ENCODE data around the gene RANBP17.

Gene RANBP17

GRCh38 chr5:171137768-171138525 lies 276.1 kb downstream of the RANBP17 start:
- Histone ChIP-seq H3K27me3 (ENCODE audit: control insufficient read depth, insufficient read depth, low read length, poor library complexity, severe bottlenecking) (no peaks in the 10 kb centered on the region), H3K9me3 (ENCODE audit: control insufficient read depth, low read length) (no peaks in the 10 kb centered on the region), H3K4me1 (ENCODE audit: control insufficient read depth, insufficient read depth, low read length) (no peaks in the 10 kb centered on the region), H3K27ac (ENCODE audit: insufficient read depth, low read depth, low read length, poor library complexity, severe bottlenecking) (no peak overlapping the region), H3K36me3 (ENCODE audit: control insufficient read depth, insufficient read depth, low read length) (no peaks in the 10 kb centered on the region), H3K4me3 (ENCODE audit: insufficient read depth, low read depth, low read length) (no peak overlapping the region)
- no CpG with 5 or more reads among the region's 1 CpG for WGBS, 2 experiments

GRCh38 chr5:171139227-171139626 lies 277.4 kb downstream of the RANBP17 start:
- no peaks in the 10 kb centered on the region for H3K27me3 ChIP-seq (ENCODE audit: control insufficient read depth, insufficient read depth, low read length, poor library complexity, severe bottlenecking)
- H3K27ac ChIP-seq (ENCODE audit: insufficient read depth, low read depth, low read length, poor library complexity, severe bottlenecking), result no peak overlapping the region
- no peaks in the 10 kb centered on the region for H3K36me3 ChIP-seq (ENCODE audit: control insufficient read depth, insufficient read depth, low read length)
- no peaks in the 10 kb centered on the region for H3K9me3 ChIP-seq (ENCODE audit: control insufficient read depth, low read length)
- no peaks in the 10 kb centered on the region for H3K4me1 ChIP-seq (ENCODE audit: control insufficient read depth, insufficient read depth, low read length)
- no peak overlapping the region for H3K4me3 ChIP-seq (ENCODE audit: insufficient read depth, low read depth, low read length)

- no peaks in the 10 kb centered on the region for H3K27me3 ChIP-seq (ENCODE audit: control insufficient read depth, insufficient read depth, low read length, poor library complexity, severe bottlenecking)
- no peak overlapping the region for H3K27ac ChIP-seq (ENCODE audit: insufficient read depth, low read depth, low read length, poor library complexity, severe bottlenecking)
- no peaks in the 10 kb centered on the region for H3K4me1 ChIP-seq (ENCODE audit: control insufficient read depth, insufficient read depth, low read length)
- H3K9me3 ChIP-seq (ENCODE audit: control insufficient read depth, low read length), result no peaks in the 10 kb centered on the region
- H3K4me3 ChIP-seq (ENCODE audit: insufficient read depth, low read depth, low read length), result no peak overlapping the region
- H3K36me3 ChIP-seq (ENCODE audit: control insufficient read depth, insufficient read depth, low read length), result no peaks in the 10 kb centered on the region
Measured at GRCh38 chr5:171142617-171143016, 280.8 kb downstream of the RANBP17 start.

- no peak overlapping the region for H3K27ac ChIP-seq (ENCODE audit: insufficient read depth, low read depth, low read length, poor library complexity, severe bottlenecking)
- WGBS, 2 experiments, result 83% methylated on average over 3 of the region's 3 CpGs
- no peak overlapping the region for H3K4me3 ChIP-seq (ENCODE audit: insufficient read depth, low read depth, low read length)
- no peaks in the 10 kb centered on the region for H3K36me3 ChIP-seq (ENCODE audit: control insufficient read depth, insufficient read depth, low read length)
- H3K4me1 ChIP-seq (ENCODE audit: control insufficient read depth, insufficient read depth, low read length), result no peaks in the 10 kb centered on the region
- no peaks in the 10 kb centered on the region for H3K27me3 ChIP-seq (ENCODE audit: control insufficient read depth, insufficient read depth, low read length, poor library complexity, severe bottlenecking)
- no peaks in the 10 kb centered on the region for H3K9me3 ChIP-seq (ENCODE audit: control insufficient read depth, low read length)
Measured at GRCh38 chr5:171143171-171143570, 281.4 kb downstream of the RANBP17 start.

GRCh38 chr5:171143926-171144325 lies 282.1 kb downstream of the RANBP17 start:
- Histone ChIP-seq H3K27ac (ENCODE audit: insufficient read depth, low read depth, low read length, poor library complexity, severe bottlenecking) (no peak overlapping the region), H3K4me3 (ENCODE audit: insufficient read depth, low read depth, low read length) (no peak overlapping the region), H3K4me1 (ENCODE audit: control insufficient read depth, insufficient read depth, low read length) (no peaks in the 10 kb centered on the region), H3K9me3 (ENCODE audit: control insufficient read depth, low read length) (no peaks in the 10 kb centered on the region), H3K36me3 (ENCODE audit: control insufficient read depth, insufficient read depth, low read length) (no peaks in the 10 kb centered on the region), H3K27me3 (ENCODE audit: control insufficient read depth, insufficient read depth, low read length, poor library complexity, severe bottlenecking) (no peaks in the 10 kb centered on the region)
- WGBS, 2 experiments, result 93 to 94% methylated on average over 6 of the region's 6 CpGs

GRCh38 chr5:171149333-171149732 lies 287.5 kb downstream of the RANBP17 start:
- no peaks in the 10 kb centered on the region for H3K36me3 ChIP-seq (ENCODE audit: control insufficient read depth, insufficient read depth, low read length)
- H3K4me3 ChIP-seq (ENCODE audit: insufficient read depth, low read depth, low read length), result no peak overlapping the region
- H3K27ac ChIP-seq (ENCODE audit: insufficient read depth, low read depth, low read length, poor library complexity, severe bottlenecking), result no peak overlapping the region
- H3K27me3 ChIP-seq (ENCODE audit: control insufficient read depth, insufficient read depth, low read length, poor library complexity, severe bottlenecking), result no peaks in the 10 kb centered on the region
- WGBS, 2 experiments, result 98 to 100% methylated on average over 2 of the region's 2 CpGs
- H3K4me1 ChIP-seq (ENCODE audit: control insufficient read depth, insufficient read depth, low read length), result no peaks in the 10 kb centered on the region
- H3K9me3 ChIP-seq (ENCODE audit: control insufficient read depth, low read length), result no peaks in the 10 kb centered on the region

- no peaks in the 10 kb centered on the region for H3K9me3 ChIP-seq (ENCODE audit: control insufficient read depth, low read length)
- WGBS, 2 experiments, result 94 to 97% methylated on average over 2 to 3 of the region's 3 CpGs
- no peaks in the 10 kb centered on the region for H3K4me1 ChIP-seq (ENCODE audit: control insufficient read depth, insufficient read depth, low read length)
- no peaks in the 10 kb centered on the region for H3K36me3 ChIP-seq (ENCODE audit: control insufficient read depth, insufficient read depth, low read length)
- H3K27me3 ChIP-seq (ENCODE audit: control insufficient read depth, insufficient read depth, low read length, poor library complexity, severe bottlenecking), result no peaks in the 10 kb centered on the region
- no peak overlapping the region for H3K27ac ChIP-seq (ENCODE audit: insufficient read depth, low read depth, low read length, poor library complexity, severe bottlenecking)
- no peak overlapping the region for H3K4me3 ChIP-seq (ENCODE audit: insufficient read depth, low read depth, low read length)
Measured at GRCh38 chr5:171149772-171150171, 288.0 kb downstream of the RANBP17 start.

- H3K9me3 ChIP-seq (ENCODE audit: control insufficient read depth, low read length), result no peaks in the 10 kb centered on the region
- WGBS, 2 experiments, result 92 to 95% methylated on average over 4 of the region's 4 CpGs
- H3K27ac ChIP-seq (ENCODE audit: insufficient read depth, low read depth, low read length, poor library complexity, severe bottlenecking), result no peak overlapping the region
- H3K36me3 ChIP-seq (ENCODE audit: control insufficient read depth, insufficient read depth, low read length), result no peaks in the 10 kb centered on the region
- H3K27me3 ChIP-seq (ENCODE audit: control insufficient read depth, insufficient read depth, low read length, poor library complexity, severe bottlenecking), result no peaks in the 10 kb centered on the region
- H3K4me1 ChIP-seq (ENCODE audit: control insufficient read depth, insufficient read depth, low read length), result no peaks in the 10 kb centered on the region
- no peak overlapping the region for H3K4me3 ChIP-seq (ENCODE audit: insufficient read depth, low read depth, low read length)
Measured at GRCh38 chr5:171152382-171152781, 290.6 kb downstream of the RANBP17 start.

- 87 to 88% methylated on average over 1 of the region's 1 CpG for WGBS, 2 experiments
- Histone ChIP-seq H3K4me1 (ENCODE audit: control insufficient read depth, insufficient read depth, low read length) (no peaks in the 10 kb centered on the region), H3K27me3 (ENCODE audit: control insufficient read depth, insufficient read depth, low read length, poor library complexity, severe bottlenecking) (no peaks in the 10 kb centered on the region), H3K36me3 (ENCODE audit: control insufficient read depth, insufficient read depth, low read length) (no peaks in the 10 kb centered on the region), H3K27ac (ENCODE audit: insufficient read depth, low read depth, low read length, poor library complexity, severe bottlenecking) (no peak overlapping the region), H3K4me3 (ENCODE audit: insufficient read depth, low read depth, low read length) (no peak overlapping the region), H3K9me3 (ENCODE audit: control insufficient read depth, low read length) (no peaks in the 10 kb centered on the region)
Measured at GRCh38 chr5:171155621-171156020, 293.8 kb downstream of the RANBP17 start.

- WGBS, 2 experiments, result 100% methylated on average over 1 to 2 of the region's 2 CpGs
- H3K4me1 ChIP-seq (ENCODE audit: control insufficient read depth, insufficient read depth, low read length), result no peaks in the 10 kb centered on the region
- H3K27ac ChIP-seq (ENCODE audit: insufficient read depth, low read depth, low read length, poor library complexity, severe bottlenecking), result no peak overlapping the region
- H3K36me3 ChIP-seq (ENCODE audit: control insufficient read depth, insufficient read depth, low read length), result no peaks in the 10 kb centered on the region
- H3K4me3 ChIP-seq (ENCODE audit: insufficient read depth, low read depth, low read length), result no peak overlapping the region
- H3K9me3 ChIP-seq (ENCODE audit: control insufficient read depth, low read length), result no peaks in the 10 kb centered on the region
- no peaks in the 10 kb centered on the region for H3K27me3 ChIP-seq (ENCODE audit: control insufficient read depth, insufficient read depth, low read length, poor library complexity, severe bottlenecking)
Measured at GRCh38 chr5:171157276-171157675, 295.5 kb downstream of the RANBP17 start.

- H3K4me1 ChIP-seq (ENCODE audit: control insufficient read depth, insufficient read depth, low read length), result no peaks in the 10 kb centered on the region
- H3K36me3 ChIP-seq (ENCODE audit: control insufficient read depth, insufficient read depth, low read length), result no peaks in the 10 kb centered on the region
- no peaks in the 10 kb centered on the region for H3K27me3 ChIP-seq (ENCODE audit: control insufficient read depth, insufficient read depth, low read length, poor library complexity, severe bottlenecking)
- H3K9me3 ChIP-seq (ENCODE audit: control insufficient read depth, low read length), result no peaks in the 10 kb centered on the region
- WGBS, 2 experiments, result 96 to 98% methylated on average over 1 of the region's 1 CpG
- H3K4me3 ChIP-seq (ENCODE audit: insufficient read depth, low read depth, low read length), result no peak overlapping the region
- H3K27ac ChIP-seq (ENCODE audit: insufficient read depth, low read depth, low read length, poor library complexity, severe bottlenecking), result no peak overlapping the region
Measured at GRCh38 chr5:171157775-171158174, 296.0 kb downstream of the RANBP17 start.
